ENCODE data around the gene DENND1A.
"Not testable (repeated sequence)": the region's sequence is repeated elsewhere in the genome, so short reads cannot be mapped to it uniquely, and the experiment has no call there.

Gene DENND1A

DNA sequence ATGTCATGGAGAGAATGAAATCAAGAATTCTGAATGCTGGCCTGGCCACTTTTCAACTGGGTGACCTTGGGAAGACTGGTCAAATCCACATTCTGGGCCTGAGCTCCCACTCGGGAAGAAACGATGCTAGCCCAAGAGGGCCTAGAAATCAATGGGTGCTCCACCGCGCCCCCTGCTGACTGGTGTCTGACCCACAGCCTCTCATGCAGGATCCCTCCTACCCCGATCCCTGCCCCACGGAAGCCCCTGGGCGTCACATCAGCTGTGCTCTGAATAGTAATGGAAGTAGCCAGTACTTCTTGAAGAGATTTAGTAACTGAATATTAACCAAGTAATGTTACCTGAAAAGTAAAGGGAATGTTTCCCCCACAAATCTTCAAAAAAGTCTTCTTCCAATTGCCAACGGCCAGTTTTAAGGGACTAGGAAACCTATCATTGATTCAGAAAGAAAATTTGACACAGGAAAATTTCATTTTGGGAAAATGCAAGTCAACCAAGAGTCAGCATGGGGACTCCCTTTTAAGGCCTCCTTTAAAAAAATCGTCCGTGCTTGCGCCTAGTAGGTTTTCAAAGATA, 530.0 kb downstream of the DENND1A start:
- peak; percentile 5 for DNase-seq

DNA sequence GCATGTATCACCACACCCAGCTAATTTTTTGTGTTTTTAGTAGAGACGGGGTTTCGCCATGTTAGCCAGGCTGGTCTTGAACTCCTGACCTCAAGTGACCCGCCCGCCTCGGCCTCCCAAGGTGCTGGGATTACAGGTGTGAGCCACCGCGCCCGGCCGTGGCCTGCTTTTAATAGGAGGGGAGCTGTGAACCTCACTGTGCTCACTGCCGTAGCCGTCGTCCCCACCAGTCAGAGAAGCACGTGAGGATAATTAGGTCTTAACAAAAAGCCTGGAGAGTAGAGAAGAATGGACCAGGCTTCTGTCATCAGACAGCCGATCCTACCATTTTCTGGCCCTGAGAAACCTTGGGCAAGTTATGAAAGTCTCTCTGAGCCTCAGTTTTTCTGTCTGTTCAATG, 531.0 kb downstream of the DENND1A start:
- DNase-seq = not testable (repeated sequence)

GRCh38 chr9:123397975-123398374, 532.0 kb downstream of the DENND1A start:
- DNase-seq = no peak

- no peak for DNase-seq
Measured at GRCh38 chr9:123395689-123396511, 534.0 kb downstream of the DENND1A start.

DNA sequence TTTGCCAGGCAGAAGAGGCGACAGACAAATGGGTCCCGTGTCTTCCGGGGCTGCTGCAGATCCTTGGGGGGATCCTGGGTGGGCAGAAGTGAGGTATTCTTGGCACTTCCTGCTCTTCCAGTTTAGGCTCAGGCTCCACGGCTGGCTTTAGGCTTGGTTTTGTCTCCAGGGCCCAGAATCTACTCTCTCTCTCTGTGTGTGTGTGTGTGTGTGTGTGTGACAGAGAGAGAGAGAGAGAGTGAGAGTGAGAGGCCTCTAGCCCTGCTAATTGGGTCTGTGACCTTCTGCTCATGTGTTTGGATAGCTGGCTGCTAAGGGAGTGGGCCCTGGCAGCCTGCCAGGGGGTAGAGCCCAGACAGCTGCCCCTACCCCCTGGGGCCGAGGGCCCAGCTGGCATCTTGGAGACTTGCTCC, 534.6 kb downstream of the DENND1A start:
- no peak for DNase-seq

DNA sequence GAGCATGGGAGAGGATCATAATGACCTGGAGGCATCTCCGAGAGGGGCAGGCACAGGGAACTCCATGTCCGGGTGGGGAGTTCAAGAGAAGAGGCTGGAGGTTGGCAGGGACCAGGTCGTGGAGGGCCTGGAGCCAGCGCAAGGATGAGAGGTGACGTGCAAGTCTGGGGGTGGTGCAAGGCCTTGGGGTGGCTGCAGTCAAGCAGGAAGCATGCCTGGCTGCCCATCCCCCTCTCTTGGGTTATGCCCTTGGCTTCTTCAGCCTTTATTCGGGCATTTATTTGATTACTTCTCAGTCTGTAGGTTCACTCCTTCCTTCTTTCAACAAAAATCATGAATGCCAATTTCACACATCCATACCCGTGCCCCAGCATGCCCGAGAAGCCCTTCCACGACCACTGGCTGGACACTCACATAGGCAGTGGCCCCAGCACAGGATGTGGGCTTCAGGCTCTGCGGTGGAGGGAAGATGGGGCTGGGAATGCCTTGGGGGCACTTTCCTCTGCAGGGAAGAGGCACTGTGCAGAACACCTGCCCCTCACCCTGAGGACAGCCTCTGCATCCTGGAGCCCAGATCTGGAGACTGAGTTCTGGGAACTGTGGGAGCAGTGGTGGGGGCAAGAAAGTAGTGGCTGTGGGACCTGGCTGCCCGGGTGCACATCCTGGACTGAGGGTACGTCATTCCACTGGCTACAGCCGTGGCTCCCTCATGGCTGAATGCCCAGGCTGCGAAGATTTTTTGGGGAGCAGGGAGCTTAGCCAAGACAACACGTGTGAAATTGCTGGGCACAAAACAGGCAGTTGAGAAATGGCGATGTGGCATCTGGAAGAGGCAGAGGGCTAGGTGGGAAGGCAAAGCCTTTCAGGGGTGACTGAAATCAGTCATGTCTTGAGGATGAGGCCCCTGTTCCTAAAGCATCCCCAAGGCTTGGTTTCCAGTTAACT, 535.4 kb downstream of the DENND1A start:
- DNase-seq = no peak

GRCh38 chr9:123392802-123393201, 537.1 kb downstream of the DENND1A start:
- no peak for DNase-seq

GRCh38 chr9:123391946-123392345, 538.0 kb downstream of the DENND1A start:
- DNase-seq = no peak

GRCh38 chr9:123391233-123391632, 538.7 kb downstream of the DENND1A start:
- DNase-seq = no peak

DNA sequence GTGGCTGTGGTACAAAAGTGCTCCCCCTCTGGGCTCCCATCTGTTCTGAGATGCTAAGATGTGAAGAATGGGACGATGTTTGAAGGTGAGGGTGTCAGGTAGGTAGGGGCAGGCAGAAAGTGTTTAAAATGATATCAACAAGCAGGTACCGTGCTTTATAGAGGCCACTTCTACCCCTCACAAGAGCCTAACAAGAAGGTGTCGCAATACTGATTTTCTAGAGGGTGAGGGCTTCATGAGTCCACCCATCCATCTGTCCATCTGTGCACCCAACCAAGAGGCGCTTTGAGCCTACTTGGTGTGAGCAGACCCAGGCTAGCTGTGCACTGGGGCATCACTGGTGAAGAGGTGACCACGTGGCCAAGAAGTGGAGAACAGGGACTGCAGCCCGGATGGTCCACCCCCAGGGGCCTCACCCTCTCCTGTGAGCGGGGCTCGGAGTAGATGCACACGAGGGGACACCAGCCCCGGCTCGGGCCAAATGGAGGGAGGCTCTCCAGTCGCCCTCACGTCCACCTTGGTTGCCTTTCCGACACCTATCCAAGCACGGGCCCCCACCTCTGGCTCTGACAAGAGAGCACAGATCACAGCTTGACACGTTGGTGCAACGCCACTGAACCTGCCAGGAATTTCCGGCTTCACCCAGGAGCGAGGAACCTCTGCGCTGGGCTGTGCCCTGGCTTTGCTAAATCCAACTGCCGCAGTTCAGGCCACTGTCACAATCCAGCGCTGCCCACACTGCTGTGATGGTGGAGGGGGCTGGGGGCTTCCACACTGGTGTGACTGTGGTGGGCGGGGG, 539.4 kb downstream of the DENND1A start:
- no peak for DNase-seq

DNA sequence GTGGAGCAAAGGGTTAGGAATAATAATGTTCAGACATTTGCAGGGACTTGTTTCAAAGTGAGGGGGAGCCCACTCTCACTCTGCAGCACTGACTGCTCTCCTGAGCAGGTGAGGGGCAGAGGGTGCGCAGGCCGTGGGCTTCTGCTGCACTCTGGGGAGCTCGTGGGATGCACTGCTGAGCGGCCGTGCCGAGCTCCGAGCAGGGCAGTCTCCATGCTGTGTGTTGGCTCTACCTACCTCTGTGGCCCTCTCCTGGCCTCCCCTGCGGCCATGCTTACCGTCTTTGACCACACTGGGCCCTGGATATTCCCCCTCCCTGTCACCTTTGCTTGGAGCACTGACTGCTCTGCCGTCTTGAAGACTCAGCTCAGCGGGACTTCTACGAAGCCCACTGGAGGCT, 540.2 kb downstream of the DENND1A start:
- no peak for DNase-seq

GRCh38 chr9:123389070-123389469, 540.9 kb downstream of the DENND1A start:
- DNase-seq = no peak

- no peak for DNase-seq
Measured at GRCh38 chr9:123387686-123388085, 542.2 kb downstream of the DENND1A start.

DNA sequence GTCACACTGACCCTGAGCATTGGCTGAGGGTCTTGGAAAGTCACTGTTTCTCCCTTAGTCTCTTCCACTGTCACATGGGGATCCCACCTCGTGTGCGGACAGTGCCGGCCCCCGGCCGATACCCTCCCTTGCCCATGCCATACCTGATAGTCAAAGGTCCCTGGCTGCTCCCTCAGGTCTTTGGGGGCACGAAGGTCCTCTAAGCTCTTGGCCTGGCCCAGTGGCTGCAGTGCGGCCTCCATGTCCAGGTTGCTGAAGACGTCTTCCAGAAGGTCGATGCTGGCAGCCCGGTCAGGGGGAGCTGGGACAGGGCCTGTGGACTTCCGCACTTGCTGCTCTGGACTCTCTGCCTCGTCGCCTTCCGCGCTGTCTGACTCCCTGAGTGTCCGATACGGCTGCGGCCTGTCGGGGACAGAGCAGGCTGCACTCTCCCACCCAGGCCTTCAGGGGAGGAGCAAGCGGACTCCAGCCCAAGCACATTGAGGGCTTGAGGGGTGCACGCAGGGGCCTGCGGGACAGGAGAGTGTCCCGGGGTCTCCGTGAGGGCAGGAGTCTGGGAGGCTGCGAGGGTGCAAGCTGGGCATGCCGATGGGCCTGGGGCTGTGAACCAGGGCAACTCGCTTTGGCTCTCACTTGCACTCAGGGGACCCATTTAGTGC, 546.3 kb downstream of the DENND1A start:
- no peak for DNase-seq

GRCh38 chr9:123382653-123383511, 547.0 kb downstream of the DENND1A start:
- no peak for DNase-seq

- DNase-seq = no peak
Measured at GRCh38 chr9:123380852-123381705, 548.8 kb downstream of the DENND1A start.

DNA sequence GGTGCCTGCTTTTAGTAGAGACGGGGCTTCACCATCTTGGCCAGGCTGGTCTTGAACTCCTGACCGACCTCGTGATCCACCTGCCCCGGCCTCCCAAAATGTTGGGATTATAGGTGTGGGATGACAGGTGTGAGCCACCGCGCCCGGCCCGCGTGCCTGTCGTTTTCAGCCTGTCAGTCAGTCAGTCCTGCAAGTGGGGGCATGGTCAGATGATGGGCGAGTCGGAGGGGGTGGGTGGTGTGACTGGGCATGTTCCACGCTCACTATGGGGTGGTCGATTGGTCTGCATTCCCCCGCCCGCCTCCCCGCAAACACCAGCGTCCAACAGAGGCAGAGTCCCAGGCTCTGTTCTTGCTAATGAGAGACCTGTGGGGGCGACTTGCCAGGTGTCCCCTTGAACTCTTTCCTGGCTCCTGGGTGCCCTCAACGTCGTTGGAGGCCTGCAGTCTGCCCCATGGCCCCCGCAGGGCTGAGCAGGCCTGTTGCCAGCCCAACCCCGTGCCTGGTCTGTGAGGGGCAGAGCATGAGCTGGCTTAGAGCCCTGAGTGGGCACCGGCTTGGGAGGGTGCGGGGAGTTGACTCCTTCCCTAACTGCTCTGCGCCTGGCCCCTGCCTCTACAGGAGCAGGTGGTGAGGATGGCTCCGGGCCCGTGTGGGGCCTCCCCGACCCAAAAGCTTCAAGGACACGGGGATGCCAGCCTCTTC, 550.8 kb downstream of the DENND1A start:
- no peak for DNase-seq

DNA sequence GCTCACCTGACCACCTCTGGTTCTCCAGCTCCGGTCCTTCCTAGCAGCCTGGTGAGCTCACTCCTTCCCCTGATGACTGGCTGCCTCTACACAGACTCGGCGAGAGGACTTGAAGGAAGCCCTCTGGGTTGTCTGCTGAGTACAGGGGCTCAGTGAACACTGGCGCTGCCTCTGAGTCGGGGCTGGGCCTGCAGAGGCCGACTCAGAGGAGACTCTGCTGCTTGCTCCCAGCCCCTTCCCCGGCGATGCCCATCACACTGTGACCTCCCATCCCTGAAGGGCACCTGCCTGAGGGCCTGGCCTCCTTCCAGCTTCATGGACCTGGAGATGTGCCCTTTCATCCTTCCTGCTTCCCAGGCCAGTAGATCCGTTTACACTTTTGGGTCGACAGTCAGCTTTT, 551.9 kb downstream of the DENND1A start:
- no peak for DNase-seq

- DNase-seq = no peak
Measured at GRCh38 chr9:123377211-123377971, 552.5 kb downstream of the DENND1A start.

Measured in activated naive CD4-positive, alpha-beta T cell treated with Interleukin-2 at 50 U/mL for 16 hours (primary cell).